Epithelial cell of esophagus (primary cell): ENCODE results near the gene HERC2.

Experiments used
- DNase-seq: peaks from one replicate; pipeline ENCODE4 v3.0.0; 2010; ENCODE audit warnings: low read depth
- H3K4me3 ChIP-seq: 2 replicates; pipeline ENCODE4 v1.5.1; 2011; ENCODE audit warnings: mild to moderate bottlenecking, low read length, control low read depth
- TF ChIP-seq, protein P1 (sequence below): IDR thresholded peaks from 2 replicates; pipeline ENCODE4 v1.5.1; 2011; ENCODE audit warnings: low read depth, mild to moderate bottlenecking, low read length, control low read depth, inconsistent platforms; ENCODE audit not compliant: insufficient read depth; ENCODE audit errors: missing control alignments

Gene HERC2

GRCh38 chr15:28111543-28111942, 210.4 kb downstream of the HERC2 start:
- TF ChIP-seq, protein P1, sequence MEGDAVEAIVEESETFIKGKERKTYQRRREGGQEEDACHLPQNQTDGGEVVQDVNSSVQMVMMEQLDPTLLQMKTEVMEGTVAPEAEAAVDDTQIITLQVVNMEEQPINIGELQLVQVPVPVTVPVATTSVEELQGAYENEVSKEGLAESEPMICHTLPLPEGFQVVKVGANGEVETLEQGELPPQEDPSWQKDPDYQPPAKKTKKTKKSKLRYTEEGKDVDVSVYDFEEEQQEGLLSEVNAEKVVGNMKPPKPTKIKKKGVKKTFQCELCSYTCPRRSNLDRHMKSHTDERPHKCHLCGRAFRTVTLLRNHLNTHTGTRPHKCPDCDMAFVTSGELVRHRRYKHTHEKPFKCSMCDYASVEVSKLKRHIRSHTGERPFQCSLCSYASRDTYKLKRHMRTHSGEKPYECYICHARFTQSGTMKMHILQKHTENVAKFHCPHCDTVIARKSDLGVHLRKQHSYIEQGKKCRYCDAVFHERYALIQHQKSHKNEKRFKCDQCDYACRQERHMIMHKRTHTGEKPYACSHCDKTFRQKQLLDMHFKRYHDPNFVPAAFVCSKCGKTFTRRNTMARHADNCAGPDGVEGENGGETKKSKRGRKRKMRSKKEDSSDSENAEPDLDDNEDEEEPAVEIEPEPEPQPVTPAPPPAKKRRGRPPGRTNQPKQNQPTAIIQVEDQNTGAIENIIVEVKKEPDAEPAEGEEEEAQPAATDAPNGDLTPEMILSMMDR, result no peak
- DNase-seq, result no peak
- no peak overlapping the region for H3K4me3 ChIP-seq

- DNase-seq, result no peak
- TF ChIP-seq, protein P1, result no peak
- no peak overlapping the region for H3K4me3 ChIP-seq
Observed at GRCh38 chr15:28110481-28110881, 211.5 kb downstream of the HERC2 start.

GRCh38 chr15:28109626-28110455, 212.1 kb downstream of the HERC2 start:
- no peak for DNase-seq
- TF ChIP-seq, protein P1, result no peak
- H3K4me3 ChIP-seq, result no peak overlapping the region

- no peak overlapping the region for H3K4me3 ChIP-seq
- TF ChIP-seq, protein P1, result no peak
- no peak for DNase-seq
Observed at GRCh38 chr15:28107904-28108275, 214.1 kb downstream of the HERC2 start.

DNA sequence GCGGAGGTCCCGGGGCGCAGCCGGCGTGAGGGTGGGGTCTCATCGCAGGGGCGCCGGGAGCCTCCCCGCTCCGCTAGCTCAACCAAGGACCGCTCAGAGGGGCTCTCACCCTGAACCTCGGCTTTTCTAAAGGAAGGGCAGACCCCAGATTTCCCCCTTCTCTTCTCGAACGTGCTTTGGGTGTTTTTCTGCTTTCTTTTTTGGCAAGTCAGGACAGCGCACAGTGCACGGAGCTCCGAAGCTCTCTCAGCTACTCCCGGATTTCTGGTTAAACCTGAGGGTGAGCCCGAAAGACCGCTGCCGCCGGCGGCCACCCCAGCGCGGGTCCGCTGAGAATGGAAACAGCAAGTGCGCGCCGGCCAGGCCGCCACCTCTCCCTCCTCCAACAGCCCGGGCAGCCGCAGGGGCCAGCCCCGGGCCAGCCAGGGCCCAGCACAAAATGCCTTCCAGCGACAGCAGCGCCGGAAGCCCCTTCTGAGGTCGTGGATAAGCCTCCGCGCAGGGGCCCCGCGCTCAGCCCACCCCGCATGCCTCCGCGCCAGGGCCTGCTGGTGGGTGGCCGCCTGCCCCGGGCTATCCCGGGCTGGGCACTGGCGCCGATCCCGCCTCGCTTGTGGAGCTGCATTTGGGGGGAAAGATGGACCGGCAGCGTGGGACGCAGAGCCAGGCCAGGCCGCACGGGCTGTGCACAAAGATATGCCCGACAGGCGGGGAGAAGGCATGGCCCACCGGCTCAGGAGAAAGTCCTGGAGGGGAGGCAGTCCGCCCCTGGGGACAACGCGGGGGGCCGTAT, 214.7 kb downstream of the HERC2 start:
- H3K4me3 ChIP-seq, result peak overlapping the region; percentile 52
- peak; percentile 24 for DNase-seq
- TF ChIP-seq, protein P1, result no peak

DNA sequence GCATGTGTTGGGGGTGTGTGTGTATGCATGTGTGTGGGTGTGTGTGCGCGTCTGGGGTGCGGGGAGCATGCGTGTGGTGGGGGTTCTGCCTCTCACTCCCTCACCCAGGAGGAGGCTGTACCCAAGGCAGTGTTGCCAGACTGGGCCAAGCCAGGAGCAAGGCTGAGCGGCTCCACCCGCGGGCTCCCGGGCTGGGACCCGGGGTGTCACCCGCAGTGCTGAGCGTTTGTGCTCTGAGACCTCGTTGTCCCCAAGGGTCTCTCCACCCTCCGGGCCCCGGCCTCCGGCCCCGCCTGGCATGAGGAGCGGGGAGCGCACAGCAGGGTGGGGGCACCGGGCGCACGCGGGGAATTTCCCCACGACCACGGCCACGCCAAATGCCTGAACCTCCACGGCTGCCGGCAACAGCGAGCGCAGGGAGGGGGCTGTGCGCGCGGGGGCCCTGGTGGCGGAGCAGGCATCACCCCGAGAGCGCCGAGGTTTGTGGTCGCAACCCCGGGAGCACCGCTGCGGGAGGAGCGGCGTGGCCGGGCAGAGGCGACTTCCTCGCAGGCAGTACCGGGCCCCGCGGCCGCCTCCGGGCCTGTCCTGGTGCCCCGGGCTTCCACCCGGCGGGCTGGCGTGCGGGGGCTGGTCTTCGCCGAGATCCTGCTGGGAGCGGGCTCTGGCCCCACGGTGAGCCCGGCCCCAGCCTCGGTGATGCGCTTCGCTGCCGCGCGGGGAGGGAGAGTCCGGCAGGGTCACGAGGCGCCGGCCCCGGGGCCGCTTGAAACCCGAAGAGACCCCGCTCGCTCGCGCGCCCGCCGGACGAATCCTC, 215.5 kb downstream of the HERC2 start:
- DNase-seq, result no peak
- peak overlapping the region; percentile 52 for H3K4me3 ChIP-seq
- TF ChIP-seq, protein P1, result no peak
